Measurements from ENCODE around the gene STMN3. TPM values are rescaled to one million over a fixed set of nuclear protein-coding genes. Genes with fewer than 3 reads are reported as not detected.

The STMN3 gene
- total and polyA plus RNA-seq, 2 of the 8 experiments (the other 6 are each of a cell fraction or from before 2014, with no cell fraction given): 51.5 to 63.1 TPM

GRCh38 chr20:63662813-63663189, 9.6 kb upstream of the STMN3 start:
- no peak overlapping the region for H3K56ac ChIP-seq (replicated peaks; ENCODE audit: insufficient read length, low read depth, low read length)
- H3K4ac ChIP-seq (replicated peaks; ENCODE audit: insufficient read length, low read depth, low read length): no peak overlapping the region
- no peak overlapping the region for H2AK5ac ChIP-seq (ENCODE audit: low read depth, low read length)
- no peak overlapping the region for H2BK15ac ChIP-seq (ENCODE audit: low read length)
- no peaks in the 10 kb centered on the region for H3K27me3 ChIP-seq (replicated peaks in 1 of 4; ENCODE audit: control insufficient read depth in 3 of 4, extremely low read depth in 1 of 4, insufficient read depth in 3 of 4, low read length in 3 of 4)
- H4K20me1 ChIP-seq (replicated peaks in 1 of 2; ENCODE audit: control insufficient read depth in 1 of 2, insufficient read depth in 2 of 2, low read length in 2 of 2): peaks cover 5 to 10% of the 10 kb centered on the region in 2 experiments
- peaks cover 0 to 23% (median 11%) of the 10 kb centered on the region in 4 experiments; a peak in 6 of 8 replicates for H3K36me3 ChIP-seq (ENCODE audit: control insufficient read depth in 2 of 4, insufficient read depth in 4 of 4, low read length in 3 of 4)
- CTCF ChIA-PET (ENCODE audit: partially characterized antibody): interaction anchor here (0.8 to 1.3 kb wide), 4 partner anchors 15 to 50 kb away, joined by 3 to 5 read pairs (median 4); no protein-coding TSS in a partner anchor
- H3K9me3 ChIP-seq (ENCODE audit: insufficient read depth in 2 of 2, low read depth in 1 of 2, low read length in 1 of 2): no peaks in the 10 kb centered on the region
- H3K79me1 ChIP-seq (ENCODE audit: low read depth, low read length): no peaks in the 10 kb centered on the region; the same call in 1 of the 2 replicates
- H2AFZ ChIP-seq (ENCODE audit: low read length): no peak overlapping the region
- H4K8ac ChIP-seq (ENCODE audit: extremely low read depth, insufficient read depth, low read length): no peak overlapping the region
- no peak overlapping the region for H3K27ac ChIP-seq (ENCODE audit: low read depth, low read length)
- H4K91ac ChIP-seq (replicated peaks; ENCODE audit: insufficient read length, low read length): no peak overlapping the region
- H3K18ac ChIP-seq (ENCODE audit: extremely low read depth, low read length): no peak overlapping the region
- H3K4me1 ChIP-seq (replicated peaks in 1 of 4; ENCODE audit: control insufficient read depth in 3 of 4, insufficient read depth in 4 of 4, low read length in 3 of 4): peaks cover 0 to 5% (median 4%) of the 10 kb centered on the region in 4 experiments; a peak in 5 of 7 replicates
- H2BK12ac ChIP-seq (ENCODE audit: low read depth, low read length): no peak overlapping the region
- H3K9ac ChIP-seq (replicated peaks in 1 of 4; ENCODE audit: extremely low read depth in 1 of 4, low read depth in 3 of 4, low read length in 3 of 4): no peak overlapping the region
- peaks cover 7% of the 10 kb centered on the region for H3K23me2 ChIP-seq (ENCODE audit: low read depth, low read length)
- H3K4me3 ChIP-seq (ENCODE audit: extremely low read depth in 1 of 4, insufficient read depth in 2 of 4, low read depth in 3 of 4, low read length in 4 of 4): no peak overlapping the region
- H3K79me2 ChIP-seq (ENCODE audit: control insufficient read depth in 1 of 2, insufficient read depth in 2 of 2, low read length in 2 of 2): peaks cover 0 to 9% of the 10 kb centered on the region in 2 experiments; a peak in 1 of 4 replicates
- no peak overlapping the region for H3K4me2 ChIP-seq (ENCODE audit: insufficient read depth in 1 of 2, low read depth in 2 of 2, low read length in 2 of 2)
- H2BK120ac ChIP-seq (replicated peaks; ENCODE audit: low read depth, low read length): no peak overlapping the region
- H3K14ac ChIP-seq (ENCODE audit: insufficient read length): no peak overlapping the region
- H2BK5ac ChIP-seq (ENCODE audit: low read depth, low read length): no peak overlapping the region
- WGBS, 2 experiments (ENCODE audit: extremely low coverage in 1 of 2, insufficient coverage in 1 of 2, insufficient read length in 1 of 2, insufficient replicate concordance in 2 of 2, low coverage in 1 of 2, low lambda C conversion rate in 2 of 2, missing lambda C conversion rate in 1 of 2): 89% methylated on average over 7 of the region's 9 CpGs; no CpG with 5 or more reads in 1 of the 2 experiments
- FAIRE-seq: no peak
- POLR2A ChIA-PET (ENCODE audit: partially characterized antibody): interaction anchor here (1.1 kb wide), 1 partner anchor 33 kb away, joined by 3 read pairs; the partner anchor contains the start of gene TNFRSF6B
- no peak overlapping the region for H4K5ac ChIP-seq (ENCODE audit: insufficient read length, low read depth, low read length)
- H2BK20ac ChIP-seq (ENCODE audit: low read length): no peak overlapping the region
- H3K23ac ChIP-seq (ENCODE audit: insufficient read length): no peak overlapping the region
- no peak for DNase-seq (ENCODE audit: low read depth in 1 of 2, low spot score in 2 of 2)
- no peak for TF ChIP-seq POU5F1 (IDR thresholded peaks at IDR 0.05; ENCODE audit: low read depth, low read length)
- TF ChIP-seq KDM4A (IDR thresholded peaks at IDR 0.05; ENCODE audit: low read depth, low read length, severe bottlenecking): no peak
- TF ChIP-seq JUN (IDR thresholded peaks at IDR 0.05; ENCODE audit: low read depth, low read length): no peak
- TF ChIP-seq RBBP5 (IDR thresholded peaks at IDR 0.05; ENCODE audit: borderline replicate concordance, low read depth, low read length): no peak
- no peak for TF ChIP-seq SUZ12 (IDR thresholded peaks at IDR 0.05; ENCODE audit: low read length)
- TF ChIP-seq CEBPB (IDR thresholded peaks at IDR 0.05; ENCODE audit: low read depth, low read length): no peak

Data from H1 (cell line).